SHP77 treated with DMSO at 0.1 percent for 48 hours (cell line): ENCODE data around the gene OSBPL1A.
"Not testable (repeated sequence)": the region's sequence is repeated elsewhere in the genome, so short reads cannot be mapped to it uniquely, and the experiment has no call there.

ENCODE experiments used
- DNase-seq: peaks from one replicate; lab custom pipeline; 2025; lab: John Stamatoyannopoulos, UW

Gene OSBPL1A

DNA sequence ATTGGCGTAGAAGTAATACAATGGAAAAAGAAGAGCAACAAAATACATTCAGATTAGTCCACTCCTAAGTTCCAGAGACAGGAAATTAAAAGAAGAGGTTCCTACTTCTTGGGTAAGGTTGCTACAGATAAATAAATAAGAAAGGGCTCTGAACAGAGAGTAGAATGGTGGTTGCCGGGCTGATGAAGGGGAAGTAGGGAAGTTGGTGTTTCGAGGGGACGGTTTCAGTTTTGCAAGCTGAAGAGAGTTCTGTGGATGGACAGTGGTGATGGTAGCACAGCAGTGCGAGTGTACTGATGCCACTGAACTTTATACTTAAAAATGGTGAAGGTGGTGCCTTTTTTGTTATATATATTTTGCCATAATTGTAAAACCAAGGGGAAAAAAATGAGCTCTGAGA is 210.6 kb downstream of the OSBPL1A start:
- no peak for DNase-seq

DNA sequence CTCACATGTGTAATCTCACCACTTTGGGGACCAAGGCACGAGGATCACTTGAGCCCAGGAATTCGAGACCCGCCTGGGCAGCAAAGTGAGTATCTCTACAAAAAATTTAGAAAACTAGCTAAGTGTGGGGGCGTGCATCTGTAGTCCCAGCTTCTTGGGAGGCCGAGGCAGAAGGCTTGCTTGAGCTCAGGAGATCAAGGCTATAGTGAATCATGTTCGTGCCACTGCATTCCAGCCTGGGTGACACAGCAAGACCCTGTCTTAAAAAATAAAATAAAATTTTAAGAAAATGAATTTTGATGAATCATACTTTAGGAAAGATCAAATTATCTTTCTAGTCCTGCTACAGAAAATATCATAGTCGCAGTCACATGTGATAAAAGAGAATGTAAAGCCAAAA is 211.8 kb downstream of the OSBPL1A start:
- no peak for DNase-seq

DNA sequence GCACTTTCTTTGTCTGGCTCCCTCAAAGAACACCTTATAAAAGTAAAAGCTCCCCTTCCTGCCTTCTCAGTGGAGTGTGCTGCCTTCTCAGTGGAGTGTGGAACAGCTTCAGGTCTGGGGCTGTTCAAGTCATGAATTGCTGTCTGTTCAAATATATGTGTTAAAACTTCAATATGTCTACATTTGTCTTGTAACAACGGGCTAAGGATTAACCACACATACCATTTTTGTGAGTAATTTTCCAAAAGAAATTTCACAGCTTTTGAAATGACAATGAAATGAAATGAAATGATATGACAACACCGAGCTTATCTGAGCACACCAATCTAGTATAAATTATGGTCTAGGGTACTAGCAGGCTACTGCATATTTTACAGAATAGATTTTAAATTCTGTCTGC is 215.8 kb downstream of the OSBPL1A start:
- no peak for DNase-seq

DNA sequence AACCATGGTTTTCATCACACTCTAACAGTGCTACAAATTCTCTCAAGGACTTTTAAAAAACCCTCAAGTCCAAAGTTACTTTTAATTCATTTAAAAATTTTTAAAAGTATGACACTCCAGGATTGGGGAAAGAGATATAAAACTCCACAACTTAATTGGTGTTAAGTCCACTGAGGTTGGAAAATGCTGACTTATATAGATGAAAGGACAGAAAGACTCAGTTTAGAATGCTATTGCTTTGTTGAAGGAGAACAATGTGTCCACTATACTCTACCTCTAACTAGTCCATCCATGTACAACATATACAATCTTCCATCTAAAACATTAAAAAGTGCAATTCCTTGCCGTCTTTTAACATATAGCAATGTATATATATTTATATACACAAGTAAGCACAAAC is 217.6 kb downstream of the OSBPL1A start:
- no peak for DNase-seq

DNA sequence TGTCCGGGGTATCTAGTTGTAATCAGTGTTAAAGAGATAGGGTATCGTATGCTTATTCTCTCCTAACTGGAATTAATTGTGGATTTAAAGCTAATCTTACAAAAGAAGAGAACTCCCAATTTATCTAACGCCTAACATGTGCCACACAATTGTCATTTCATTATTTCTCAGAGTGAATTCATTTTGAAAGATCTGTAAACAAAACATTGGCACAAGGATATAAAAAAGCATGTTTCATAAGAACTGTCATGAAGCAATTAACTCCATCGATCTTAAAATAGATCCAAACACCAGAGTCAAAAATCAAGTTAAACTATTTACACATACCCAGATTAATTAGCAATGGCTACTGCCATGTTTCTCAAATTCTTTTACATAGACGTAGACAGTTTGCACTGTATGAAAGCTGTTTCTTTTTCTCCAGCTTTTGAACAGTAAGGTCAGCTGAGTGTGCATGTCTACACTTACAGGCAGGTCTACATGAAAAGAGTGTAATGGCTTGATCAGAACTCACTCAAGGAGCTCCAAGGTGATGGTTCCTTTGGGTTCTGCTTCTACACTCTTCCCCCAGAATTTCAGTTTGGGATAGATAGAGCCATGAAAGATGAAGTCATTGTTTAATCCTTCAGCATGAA is 220.0 kb downstream of the OSBPL1A start:
- DNase-seq = no peak

DNA sequence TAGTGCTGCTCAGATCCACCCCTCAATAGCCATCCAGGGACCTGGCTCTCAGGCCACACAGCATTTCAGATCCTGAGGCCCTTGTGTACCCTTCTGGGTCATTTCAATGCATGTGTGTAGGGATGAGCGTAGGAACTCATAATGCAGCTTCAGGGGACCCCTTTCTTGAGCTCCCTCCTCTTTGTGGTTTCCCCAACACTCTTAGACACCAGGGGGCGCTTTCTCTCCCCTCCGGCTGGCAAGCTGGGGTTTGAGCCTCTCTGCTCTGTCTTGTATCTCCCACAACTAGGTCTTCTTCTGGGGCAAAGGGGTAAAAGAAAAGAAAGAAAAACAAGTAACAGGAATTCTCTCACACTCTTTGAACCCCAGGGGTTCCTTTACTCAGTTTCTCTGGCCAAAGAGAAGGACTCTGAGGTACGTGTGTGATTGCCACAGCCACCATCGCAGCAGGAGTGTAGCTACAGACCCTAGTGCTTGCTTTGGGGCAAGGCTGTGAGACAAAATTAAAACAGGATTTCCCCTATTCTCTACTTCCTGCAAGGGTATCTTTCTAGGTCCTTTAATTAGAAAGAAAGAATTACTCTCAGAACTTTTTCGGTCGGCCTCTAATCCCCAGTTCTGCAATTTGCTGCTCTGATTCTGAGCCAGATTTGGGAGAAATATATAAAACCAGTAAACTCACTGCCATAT is 220.8 kb downstream of the OSBPL1A start:
- DNase-seq = no peak

DNA sequence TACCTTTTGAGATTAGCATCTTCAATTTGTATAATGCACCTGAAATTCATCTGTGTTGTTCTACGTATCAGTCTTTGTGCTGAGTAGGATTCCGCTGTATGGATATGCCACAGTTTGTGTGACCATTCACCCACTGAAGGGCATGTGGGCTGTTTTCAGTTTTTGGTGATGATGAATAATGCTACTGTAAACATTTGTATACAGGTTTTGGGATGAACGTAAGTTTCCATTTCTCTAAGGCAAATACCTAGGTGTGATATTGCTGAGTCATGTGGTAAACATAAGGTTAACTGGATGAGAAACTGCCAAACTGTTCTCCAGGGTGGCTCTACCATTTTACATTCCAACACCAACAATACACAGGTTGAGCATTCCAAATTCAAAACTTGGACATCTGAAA is 223.6 kb downstream of the OSBPL1A start:
- DNase-seq = no peak

DNA sequence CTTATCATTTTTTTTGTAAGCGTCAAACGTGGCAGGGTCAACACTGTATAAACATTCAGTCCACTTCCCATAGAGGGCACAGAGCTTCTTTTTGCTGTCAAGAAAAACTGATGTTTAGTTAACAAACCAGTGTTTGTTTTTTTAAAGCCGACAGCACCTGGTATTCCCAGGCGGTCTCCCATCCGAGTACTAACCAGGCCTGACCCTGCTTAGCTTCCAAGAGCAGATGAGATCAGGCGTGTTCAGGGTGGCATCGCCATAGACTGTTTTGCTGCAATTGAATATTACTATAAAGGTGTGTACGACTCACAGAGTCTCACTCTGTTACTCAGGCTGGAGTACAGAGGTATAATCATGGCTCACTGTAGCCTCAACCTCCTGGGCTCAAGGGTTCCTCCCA is 227.3 kb downstream of the OSBPL1A start:
- DNase-seq = no peak

DNA sequence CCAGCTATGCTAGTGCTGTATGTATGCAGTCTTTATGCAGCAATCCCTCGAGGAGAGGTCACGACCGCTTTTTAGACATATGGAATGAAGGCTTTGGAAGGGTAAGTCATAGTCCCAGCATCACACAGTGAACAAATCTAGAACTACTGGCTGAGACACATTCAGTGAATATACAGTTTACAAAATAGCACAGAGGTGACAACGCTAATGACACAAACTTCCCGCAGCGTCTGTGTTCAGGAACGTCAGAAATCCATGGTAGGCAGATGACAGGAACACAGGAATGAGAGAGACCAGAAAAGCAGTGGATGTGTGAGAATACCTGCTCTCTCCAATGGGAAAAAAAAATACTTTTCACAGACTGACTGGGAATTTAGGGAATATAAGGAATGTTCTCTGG is 229.1 kb downstream of the OSBPL1A start:
- DNase-seq = no peak

DNA sequence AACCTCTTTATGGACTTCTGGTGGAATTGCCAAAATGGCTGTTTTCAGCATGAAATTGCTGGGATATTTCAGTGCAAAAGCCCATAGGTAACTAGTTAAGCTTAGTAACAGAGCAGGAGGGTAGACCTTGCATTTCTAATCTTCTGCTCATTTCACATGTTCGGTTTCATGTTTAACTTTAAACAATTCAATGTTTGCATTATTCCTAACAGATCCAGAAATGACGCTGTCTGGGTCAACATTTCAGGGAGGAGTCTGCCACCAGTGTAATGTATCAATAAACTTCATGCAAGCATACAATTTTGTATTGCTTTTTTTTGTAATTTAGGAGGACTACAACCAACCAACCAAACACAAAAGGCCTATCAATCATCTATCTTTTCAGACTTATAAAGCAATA is 236.3 kb downstream of the OSBPL1A start:
- no peak for DNase-seq

DNA sequence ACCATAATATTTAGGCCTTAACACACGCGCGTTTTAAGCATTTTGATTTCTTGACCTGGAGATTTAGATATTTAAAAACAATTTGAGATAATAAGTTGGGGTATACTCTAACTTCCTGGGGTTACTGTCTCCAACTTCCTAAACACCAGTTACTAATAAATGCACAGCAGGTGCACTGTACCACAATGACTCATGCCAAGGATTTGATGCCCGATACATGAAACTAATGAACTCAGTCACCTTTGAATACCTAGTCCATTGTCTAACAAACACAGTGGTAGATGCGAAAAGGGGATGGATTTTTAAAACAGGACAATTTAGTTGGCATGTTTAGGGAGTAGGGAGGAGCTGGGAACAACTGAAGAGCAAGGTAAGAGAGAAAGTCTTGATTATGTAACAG is 237.5 kb downstream of the OSBPL1A start:
- DNase-seq = no peak

DNA sequence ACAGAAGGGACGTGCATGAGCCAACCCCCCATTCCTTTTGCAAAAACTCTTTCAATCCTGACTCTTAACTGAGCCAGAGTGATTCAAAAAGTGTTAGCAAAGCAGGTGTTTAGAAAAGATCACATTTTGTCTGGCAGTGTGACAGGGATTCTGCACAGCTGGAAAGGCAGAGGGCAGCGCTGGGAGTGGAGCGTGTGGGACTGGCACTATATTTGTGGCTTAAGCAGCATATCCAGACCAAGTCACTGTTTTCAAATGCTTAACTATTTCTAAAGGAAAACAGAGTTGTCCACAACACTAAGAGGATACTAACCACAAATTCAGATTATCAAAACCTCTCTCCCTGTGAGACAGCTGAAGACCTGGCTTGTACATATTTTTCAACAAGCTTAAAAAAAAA is 239.8 kb downstream of the OSBPL1A start:
- DNase-seq = no peak

DNA sequence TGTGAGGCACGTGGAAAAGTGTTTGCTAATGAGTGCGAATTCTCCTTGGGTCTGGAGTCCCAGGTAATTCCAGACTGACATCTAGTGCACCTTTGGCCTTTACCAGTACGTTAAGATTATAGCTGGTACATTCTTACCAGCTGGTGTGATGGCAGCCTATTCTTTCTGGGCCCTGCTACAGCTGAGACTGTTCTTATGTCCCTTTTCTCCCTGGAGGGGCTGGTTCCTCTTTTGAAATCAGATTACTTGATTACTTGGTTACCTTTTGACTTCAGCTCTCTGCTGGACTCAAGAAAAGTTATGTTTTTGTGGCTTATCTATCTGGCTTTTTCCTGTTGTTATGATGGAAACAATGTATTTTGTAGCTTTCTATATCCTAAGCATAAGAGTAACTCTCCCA is 244.2 kb downstream of the OSBPL1A start:
- DNase-seq = no peak

DNA sequence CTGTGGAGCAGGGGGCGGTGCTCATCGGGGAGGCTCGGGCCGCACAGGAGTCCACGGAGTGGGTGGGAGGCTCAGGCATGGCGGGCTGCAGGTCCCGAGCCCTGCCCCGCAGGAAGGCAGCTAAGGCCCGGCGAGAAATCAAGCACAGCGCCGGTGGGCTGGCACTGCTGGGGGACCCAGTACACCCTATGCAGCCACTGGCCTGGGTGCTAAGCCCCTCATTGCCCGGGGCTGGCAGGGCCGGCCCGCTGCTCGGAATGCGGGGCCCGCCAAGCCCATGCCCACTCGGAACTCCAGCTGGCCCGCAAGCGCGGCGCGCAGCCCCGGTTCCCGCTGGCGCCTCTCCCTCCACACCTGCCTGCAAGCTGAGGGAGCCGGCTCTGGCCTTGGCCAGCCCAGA is 248.0 kb downstream of the OSBPL1A start:
- DNase-seq = not testable (repeated sequence)

DNA sequence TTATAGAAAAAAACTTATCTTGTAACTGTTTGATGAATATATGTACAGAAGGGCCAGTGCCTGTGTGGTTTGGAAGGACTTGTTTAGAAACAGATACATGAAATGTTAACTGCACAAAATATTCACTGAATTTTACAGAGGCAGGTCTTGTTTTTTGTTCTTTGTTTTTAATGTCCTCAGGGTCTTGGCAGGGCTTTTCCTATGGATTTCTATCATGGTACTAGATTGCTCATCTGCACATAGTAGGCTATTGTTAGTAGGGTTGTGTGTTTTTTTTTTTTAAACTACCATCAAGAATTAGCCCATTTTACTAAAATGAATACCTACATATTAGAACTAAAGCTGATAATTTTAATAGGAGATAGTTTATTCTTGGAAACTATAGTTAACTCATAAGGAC is 255.2 kb downstream of the OSBPL1A start:
- no peak for DNase-seq

DNA sequence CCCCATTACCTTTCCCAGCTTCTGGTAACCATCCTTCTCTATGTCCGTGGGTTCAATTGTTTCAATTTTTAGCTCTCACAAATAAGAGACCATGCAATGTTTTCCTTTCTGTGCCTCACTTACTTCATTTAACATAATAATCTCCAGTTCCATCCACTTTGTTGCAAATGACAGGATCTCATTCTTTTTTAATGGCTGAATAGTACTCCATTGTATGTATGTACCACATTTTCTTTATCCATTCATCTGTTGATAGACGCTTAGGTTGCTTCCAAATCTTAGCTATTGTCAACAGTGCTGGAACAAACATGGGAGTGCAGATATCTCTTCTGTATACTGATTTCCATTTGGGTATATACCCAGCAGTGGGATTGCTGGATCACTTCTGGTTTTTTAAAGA is 256.9 kb downstream of the OSBPL1A start:
- DNase-seq = no peak

DNA sequence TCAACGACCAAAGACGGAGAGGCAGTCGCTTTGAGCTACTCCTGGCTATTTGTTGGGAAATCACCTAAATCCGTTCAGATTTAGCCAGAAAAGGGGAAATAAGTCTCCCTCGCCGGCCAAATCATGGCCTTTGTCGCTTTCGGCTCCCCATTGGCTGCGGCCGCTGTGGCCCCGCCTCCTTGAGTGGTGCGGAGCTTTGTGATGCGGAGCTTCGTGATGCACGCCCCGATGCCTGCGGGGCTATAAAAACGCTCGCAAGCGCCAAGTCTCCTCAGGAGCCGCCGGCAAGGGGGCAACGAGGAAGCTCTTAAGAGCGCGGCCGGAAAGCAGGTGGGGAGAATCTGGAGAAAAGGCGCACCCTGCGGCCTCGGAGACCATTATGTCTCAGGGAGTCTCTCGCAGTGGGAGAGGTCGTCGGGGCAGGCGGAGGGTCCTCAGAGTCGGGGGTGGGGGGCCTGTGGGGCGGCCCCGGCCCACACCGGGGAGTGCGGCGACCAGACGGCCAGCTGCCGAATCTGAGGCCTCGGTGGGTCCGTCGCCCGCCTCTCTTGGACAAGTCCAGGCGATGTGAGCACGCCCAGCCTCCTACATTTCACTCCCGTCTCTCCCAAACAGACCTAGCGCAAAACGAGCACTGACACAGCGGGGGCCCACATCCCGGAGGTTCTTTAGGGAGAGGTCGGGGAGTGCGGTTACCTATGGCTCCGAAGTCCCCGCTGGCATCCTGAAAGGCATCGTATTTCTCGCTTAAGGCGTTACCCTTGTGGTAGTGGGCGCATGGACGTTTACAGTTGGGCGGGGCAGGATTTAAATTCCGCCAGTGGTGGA is 258.6 kb downstream of the OSBPL1A start, which contains the start of gene CABYR:
CABYR (plus strand) TSS at position 274 of the 828 bp plus-strand sequence. CDS start 4,053 bp downstream, outside the sequence.
- peak; percentile 64 for DNase-seq

DNA sequence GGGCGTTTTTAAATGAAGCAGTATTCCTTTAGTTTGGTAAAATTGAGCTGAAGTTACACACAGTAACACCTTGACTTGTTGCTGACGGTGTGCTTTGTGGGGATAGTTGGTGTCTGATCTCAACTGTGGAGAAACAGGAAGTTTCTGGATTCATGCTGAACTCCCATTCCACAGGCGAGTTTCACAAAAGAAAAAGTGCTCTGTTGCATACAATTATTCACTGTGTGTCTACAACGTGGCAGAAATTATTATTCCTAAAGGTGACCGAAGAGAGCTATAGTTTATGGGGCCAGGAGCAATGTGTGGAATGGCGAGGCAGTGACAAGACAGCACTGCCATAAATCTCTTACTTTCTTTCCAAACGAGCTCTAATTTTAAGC is 259.2 kb downstream of the OSBPL1A start:
- DNase-seq = no peak

DNA sequence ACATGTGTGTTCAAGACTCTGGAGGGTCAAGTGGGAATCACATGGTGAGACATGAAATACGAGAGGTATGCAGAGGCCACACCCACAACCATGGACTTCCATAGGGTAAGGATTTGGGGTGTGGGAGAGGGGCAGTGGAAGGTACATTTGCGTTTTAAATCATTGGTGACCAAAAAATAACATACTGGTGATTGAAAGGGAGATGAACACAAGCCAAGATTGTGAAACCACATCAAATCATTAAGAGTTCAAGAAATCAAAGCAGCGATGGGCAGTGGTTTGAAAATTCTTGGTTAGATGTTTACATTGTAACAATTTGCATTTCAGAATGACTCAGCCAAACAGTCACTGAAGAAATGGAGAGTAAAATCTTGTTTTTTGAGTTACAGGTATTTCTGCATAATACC is 260.7 kb downstream of the OSBPL1A start:
- DNase-seq = no peak

DNA sequence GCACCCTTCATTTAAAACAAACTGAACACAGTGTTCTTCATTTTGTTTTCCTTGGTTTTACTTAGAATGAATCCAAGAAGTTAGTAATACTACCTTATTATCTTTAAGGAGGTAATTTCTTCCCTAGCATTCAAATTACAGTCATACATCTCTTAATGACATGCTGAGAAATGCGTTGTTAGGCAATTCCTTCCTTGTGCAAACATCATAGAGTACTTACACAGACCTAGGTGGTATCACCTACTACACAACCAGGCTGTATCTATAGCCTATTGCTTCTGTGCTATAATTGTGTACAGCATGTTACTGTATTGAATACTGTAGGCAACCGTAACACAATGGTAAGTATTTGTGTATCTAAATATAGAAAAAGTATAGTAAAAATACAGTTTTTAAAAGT is 267.1 kb downstream of the OSBPL1A start:
- no peak for DNase-seq

DNA sequence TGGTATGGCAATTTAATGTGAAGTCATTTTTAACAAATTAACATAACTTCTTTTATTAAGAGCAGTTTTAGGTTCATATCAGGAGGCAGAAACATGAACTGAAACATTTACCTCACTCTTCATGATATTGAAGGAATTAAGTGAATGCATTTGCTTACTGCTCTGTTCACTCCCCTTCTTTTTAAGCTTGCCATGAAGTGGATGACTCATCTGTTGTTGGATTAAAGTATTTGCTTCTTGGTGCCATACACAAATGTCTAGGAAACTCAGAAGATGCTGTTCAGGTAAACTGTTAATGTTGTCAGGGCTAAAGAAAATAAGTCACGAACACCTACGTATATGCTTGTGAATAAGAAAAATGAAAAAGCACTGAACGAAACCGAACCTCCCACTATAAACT is 268.9 kb downstream of the OSBPL1A start:
- DNase-seq = no peak

DNA sequence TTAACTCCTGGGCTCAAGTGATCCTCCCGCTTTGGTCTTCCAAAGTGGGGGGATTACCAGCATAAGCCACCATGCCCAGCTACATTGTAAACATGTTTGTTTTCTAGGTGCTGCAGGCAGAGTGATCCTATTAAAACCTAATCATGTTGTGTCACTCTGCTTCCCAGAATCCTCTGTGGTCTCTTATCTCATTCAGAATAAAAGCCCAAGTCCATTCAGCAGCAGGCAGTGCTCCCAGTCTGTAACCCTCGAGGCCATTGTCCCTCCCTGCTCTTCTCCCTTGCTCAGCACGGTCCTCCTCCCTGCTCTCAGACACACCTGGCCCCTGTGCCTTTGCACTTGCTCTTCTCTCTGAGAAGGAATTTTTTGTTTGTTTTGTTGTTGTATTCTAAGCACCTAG is 269.9 kb downstream of the OSBPL1A start:
- DNase-seq = no peak
